ELR (cell line): ENCODE measurements around the gene MMP24.

Experiments used
- DNase-seq: peaks from one replicate; pipeline ENCODE4 v3.0.0-alpha.2; 2015; ENCODE audit warnings: low read depth

Gene MMP24

DNA sequence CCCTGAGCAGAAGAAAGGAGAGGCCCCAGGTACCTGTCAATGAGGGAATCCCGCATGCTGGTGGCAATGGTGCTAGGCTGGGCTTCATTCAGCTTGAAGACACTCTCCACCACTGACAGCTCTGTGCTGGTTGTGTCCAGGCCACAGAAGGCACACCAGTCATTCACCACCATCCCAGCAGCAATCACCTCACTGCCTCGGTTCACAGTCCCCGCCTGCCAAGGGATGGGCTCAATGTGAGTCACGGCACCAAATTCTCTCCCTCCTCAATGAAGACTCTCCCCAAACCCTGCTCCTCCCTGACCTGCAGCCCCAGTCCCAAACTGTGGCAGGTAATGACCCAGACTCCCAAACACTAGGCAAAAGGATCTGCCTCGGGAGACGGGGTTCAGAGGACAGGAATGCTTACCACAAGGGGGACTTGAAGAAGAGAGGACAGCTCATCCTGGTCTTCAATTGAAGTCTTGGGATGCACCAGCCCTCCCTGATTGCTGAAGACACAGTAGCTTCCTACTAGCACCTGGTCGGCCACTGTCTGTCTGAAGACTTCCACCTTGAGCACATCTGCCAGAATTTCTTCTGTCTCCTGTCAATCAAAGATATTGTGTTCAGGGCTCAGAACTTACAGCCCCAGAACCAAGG, 53.2 kb downstream of the MMP24 start:
- DNase-seq = peak; percentile 52

GRCh38 chr20:35280523-35280922, 54.0 kb downstream of the MMP24 start:
- no peak for DNase-seq

DNA sequence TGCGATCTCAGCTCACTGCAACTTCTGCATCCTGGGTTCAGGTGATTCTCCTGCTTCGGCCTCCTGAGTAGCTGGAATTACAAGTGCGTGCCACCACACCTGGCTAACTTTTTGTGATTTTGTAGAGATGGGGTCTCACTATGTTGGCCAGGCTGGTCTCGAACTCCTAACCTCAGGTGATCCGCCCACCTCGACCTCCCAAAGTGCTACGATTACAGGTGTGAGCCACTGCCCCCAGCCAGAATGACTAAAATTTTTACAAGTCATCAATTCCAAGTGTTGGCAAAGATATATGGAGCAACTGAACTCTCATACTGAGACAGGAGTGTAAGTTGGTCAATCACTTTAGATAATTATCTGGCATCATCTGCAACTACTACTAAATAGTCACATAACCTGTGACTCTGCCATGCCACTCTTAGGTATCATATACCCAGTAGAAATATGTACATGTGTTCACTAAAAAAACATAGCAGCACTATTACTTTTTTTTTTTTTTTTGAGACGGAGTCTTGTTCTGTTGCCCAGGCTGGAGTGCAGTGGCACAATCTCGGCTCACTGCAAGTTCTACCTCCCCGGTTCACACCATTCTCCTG, 55.1 kb downstream of the MMP24 start:
- DNase-seq = no peak

DNA sequence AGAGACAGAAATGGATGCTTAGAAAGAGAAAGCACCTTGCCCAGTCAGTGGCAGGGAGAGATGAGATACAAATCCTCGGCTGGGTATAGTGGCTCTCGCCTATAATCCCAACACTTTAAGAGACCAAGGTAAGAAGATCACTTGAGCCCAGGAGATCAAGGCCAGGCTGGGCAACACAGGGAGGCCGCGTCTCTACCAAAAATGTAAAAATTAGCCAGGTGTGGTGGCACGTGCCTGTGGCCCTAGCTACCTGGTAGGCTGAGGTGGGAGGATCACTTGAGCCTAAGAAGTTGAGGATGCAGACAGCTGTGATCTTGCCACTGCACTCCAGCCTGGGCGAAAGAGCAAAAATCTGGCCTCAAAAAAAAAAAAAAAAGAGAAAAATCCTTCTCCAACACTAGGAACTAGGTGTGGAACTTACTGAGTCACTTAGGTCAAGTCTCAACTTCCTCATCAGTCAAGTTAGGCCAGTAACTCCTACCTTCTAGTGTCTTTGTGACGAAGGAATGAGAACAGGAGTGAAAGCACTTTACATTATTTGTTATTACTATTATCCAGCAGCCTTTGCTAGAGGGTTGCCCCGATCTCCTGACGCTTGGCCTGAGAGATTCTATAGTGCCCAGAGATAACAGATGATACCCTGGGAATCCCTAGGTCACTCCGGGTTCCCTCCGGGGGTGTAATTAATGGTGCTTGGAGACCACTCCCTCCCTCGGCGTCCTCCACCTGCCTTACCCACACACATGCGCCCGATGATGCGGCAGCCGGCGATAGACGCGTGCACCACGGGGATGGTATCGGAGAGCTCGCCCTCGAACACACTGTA, 57.2 kb downstream of the MMP24 start:
- DNase-seq = peak; percentile 41

DNA sequence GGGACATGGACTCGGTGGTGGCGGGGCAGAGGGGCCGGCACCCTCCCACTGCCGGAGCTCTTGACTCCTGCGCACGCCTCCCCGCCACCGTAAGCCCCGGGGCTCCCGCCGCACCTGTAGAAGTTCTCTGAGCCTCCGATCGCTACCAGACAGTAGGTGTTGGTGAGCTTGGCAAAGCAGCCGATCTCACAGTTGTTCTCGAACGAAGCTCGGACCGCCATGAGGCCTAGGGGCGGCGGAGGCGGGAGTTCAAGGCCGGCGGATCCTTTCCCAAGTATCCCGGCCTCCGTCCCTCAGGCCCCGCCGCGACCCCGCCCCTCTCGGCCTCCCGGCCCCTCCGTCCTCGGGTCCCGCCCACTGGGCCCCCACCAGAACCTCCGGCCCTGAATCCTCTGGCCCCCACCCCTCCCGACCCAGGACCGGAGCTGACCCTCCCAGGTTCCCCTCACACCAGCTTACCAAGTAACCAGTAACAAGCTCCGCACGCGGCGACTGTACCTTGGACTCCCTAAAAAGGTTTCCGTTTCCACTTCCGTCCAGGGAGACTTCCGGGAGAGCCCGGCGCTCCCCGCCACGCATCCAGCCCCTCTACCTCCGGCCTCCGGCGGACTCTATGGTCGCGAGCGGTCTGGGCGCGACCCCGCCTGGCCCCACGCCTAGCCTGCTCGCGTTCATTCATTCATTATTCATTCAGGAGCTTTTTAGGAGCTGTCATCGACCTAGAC, 57.9 kb downstream of the MMP24 start, which contains the start of gene EIF6:
Gene EIF6 (minus strand): TSS at position 506 of the 725 bp plus-strand sequence. CDS start 285 bp downstream, at position 221.
- DNase-seq = peak; percentile 95

DNA sequence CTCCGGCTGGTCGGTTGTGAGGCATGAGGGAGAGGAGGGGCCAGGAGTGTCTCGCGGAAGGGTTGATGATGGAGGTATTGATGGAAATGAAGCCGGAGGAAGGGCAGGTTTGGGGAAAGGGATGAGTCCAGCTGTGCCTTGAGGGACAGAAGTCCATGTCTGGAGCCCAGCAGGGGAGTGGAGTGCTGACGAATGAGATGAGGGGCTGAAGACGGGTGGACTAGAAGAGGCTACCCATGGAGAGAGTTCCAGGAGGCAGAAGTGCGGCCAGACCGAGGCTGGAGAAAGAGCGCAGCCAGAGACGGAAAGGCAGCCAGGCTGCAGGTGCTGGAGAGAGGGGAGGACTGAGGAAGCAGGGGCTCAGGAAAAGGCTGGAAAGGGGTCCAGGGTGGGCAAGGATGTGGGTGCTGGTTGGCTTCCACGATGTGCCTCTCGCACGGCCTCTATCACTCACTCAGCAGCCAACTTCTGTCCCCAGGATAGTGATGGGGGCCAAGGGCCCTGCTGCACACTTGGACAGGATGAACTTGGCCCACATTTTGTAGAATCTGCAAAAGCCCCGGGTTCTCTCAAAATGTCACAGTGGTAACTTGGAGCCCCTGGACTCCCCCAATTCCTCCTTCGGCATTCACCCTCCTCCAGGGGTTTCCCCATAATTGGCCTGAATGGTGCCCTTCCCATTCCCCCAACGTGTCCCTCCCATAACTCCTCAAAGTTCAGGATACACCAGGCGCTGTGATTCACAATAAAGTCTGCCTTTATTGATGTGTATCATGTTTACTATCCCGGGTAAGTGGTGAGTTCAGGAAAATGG, 58.7 kb downstream of the MMP24 start:
- no peak for DNase-seq

DNA sequence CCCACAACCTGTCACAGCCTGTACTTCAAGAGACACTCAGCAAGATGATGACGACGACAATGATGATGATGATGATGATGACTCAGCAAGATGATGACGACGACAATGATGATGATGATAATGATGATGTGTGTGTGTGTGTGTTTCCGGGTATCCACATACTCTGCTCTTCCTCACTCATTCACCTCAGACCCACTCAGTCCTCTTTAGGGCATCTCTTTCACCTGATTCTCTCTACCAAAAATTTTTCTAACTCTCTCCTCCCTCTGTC, 59.3 kb downstream of the MMP24 start:
- peak; percentile 54 for DNase-seq

DNA sequence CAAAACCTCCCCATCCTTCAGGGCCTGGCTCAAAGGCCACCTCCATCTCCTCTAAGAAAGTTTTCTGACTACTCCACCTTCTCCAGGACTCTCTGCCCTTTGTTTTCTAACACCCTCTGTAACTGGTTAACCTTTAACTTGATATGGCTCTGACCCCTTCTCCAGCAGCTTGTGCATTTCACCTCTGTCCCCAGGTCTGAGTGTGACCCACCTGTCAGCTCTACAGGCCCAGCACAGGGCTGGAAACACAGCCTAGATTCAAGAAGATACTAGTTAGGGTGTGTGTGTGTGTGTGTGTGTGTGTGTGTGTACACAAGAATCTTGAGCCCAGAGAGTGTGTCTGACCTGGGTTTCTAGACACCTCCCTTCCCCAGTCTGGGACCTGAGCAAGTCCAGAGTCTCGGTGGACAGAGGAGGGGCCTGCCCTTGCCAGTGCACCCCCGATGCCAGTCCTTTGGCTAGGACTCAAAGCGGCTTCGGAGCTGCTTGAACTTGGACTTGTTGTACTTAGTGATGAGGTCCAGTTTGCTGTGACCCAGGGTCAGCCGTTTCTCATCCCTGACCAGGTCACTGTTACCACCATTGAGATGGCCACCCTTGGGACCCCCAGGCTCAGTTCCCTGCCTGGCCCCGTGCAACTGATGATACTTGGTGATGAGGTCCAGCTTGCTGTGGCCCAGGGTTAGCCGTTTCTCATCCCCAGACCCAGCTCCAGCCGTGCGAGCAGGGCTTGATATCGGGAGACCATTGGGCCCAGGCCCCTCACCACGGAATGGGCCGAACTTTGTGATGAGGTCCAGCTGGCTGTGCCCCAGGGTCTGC, 59.8 kb downstream of the MMP24 start:
- DNase-seq = no peak

- no peak for DNase-seq
These were observed 60.5 kb downstream of the MMP24 start for GRCh38 chr20:35286899-35287508.

GRCh38 chr20:35287509-35288324, 61.2 kb downstream of the MMP24 start:
- DNase-seq = no peak

- no peak for DNase-seq
These were observed 62.0 kb downstream of the MMP24 start for GRCh38 chr20:35288325-35289060.

GRCh38 chr20:35290186-35290886, 63.8 kb downstream of the MMP24 start:
- DNase-seq = no peak

DNA sequence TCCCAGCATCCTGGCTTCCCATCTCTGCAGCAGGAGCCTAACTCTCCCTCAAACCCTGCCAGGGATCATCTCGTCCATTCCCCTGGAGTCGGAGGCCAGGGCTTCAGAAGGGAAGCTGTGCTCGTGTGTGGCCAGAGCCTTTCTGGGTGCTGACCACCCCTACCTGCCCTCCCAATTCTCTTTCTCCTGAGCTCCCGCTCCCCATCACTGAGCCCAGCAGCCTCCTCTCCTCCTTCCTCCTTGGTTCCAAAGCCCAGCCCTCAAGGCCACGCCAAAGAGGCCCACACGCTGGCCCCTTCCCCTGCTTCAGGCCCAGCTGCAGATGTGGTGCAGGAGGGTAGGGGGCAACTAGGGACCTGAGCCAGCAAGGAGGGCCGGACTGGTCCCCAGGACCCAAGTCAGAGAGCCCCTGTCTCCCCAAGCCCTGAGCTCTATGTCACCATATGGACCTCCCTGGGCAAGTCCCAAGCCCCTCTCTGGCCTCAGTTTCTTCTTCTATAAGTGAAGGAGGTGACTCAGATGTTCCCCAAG, 64.5 kb downstream of the MMP24 start:
- DNase-seq = no peak

DNA sequence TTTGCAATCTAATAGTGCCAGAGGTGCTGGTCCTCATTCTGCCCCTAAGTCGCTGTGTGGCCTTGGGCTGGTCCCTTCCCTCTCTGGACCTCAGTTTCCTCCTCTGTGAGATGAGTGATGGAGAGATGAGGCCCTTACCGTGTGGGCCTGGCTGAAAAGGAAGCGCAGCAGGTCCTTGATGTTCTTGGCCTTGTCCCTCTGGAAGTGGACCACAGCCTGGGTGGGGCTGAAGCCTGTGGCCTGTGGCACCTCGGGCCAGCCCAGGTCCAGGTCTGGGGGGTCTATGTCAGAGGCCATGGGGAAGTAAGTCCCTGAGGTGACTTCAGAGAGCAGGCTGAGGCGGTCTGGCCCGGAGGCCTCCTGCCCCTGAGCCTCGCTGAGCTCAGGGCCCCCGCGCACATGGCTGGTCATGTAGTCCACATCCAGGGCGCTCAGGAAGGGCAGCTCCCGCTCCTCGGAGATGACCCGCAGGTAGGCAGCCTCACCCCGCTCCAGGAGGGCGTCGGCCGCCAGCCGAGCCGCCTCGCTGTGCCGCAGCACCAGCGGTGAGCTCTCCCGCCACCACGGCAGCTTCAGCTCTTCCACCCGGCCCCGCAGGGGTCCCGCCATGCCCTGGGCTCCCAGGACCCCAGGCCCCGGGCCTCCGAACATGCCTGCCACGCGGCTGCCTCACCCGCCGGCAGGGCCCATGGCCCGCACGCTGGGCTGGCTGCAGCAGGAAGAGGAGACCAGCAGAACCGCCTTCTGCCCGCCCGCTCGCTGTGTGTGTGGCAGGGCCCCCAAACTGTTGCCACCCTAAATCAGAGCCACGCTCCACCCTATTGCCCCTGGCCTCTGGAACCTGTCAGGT, 65.4 kb downstream of the MMP24 start, which contains the start of gene FAM83C:
Gene FAM83C (minus strand): TSS at position 772 of the 850 bp plus-strand sequence. CDS start 121 bp downstream, at position 651.
- no peak for DNase-seq

- no peak for DNase-seq
These were observed 66.2 kb downstream of the MMP24 start for GRCh38 chr20:35292504-35293285.
